ENCODE data around the gene SPG21. TPM values are rescaled to one million over a fixed set of nuclear protein-coding genes. Genes with fewer than 3 reads are reported as not detected.

Gene SPG21
- polyA plus RNA-seq, 1 donor (not counting 4 experiments of a cell fraction or from before 2014, with no cell fraction given), result 62.9 TPM

GRCh38 chr15:64987136-64987535, 2.6 kb downstream of the SPG21 start:
- DNase-seq (ENCODE audit: low read depth, low spot score) (no peak), FAIRE-seq (no peak)
- dilution Hi-C loops (cut with MboI; ENCODE audit: extremely low pct_ligation_motif_present, low sequenced_read_pairs), result no loop called here
- peaks cover 26% of the 10 kb centered on the region for H3K79me2 ChIP-seq (ENCODE audit: control insufficient read depth, insufficient read depth, low read length)
- peaks cover 17% of the 10 kb centered on the region for H3K4me1 ChIP-seq (ENCODE audit: control insufficient read depth, extremely low read depth, insufficient read depth, low read length)
- TF ChIP-seq EZH2 (IDR thresholded peaks at IDR 0.05; ENCODE audit: low read length) (no peak), CTCF (optimal IDR thresholded peaks at IDR 0.05 in 1 of 3, IDR thresholded peaks at IDR 0.05 in 1 of 3, conservative IDR thresholded peaks at IDR 0.05 in 1 of 3; ENCODE audit: extremely low read depth in 1 of 3, insufficient read depth in 2 of 3, low read length in 3 of 3) (no peak)
- H3K4me2 ChIP-seq (ENCODE audit: control insufficient read depth, extremely low read depth, insufficient read depth, low read depth, low read length), result no peak overlapping the region
- H4K20me1 ChIP-seq (ENCODE audit: control insufficient read depth, extremely low read depth, insufficient read depth, low read length), result no peaks in the 10 kb centered on the region
- no peak overlapping the region for H3K4me3 ChIP-seq (ENCODE audit: control insufficient read depth in 2 of 3, extremely low read depth in 1 of 3, insufficient read depth in 2 of 3, low read depth in 1 of 3, low read length in 3 of 3)
- no peaks in the 10 kb centered on the region for H3K9me1 ChIP-seq (ENCODE audit: control insufficient read depth, extremely low read depth, insufficient read depth, low read length)
- H3K27me3 ChIP-seq (ENCODE audit: control insufficient read depth, extremely low read depth, insufficient read depth, low read length), result no peaks in the 10 kb centered on the region
- peaks cover 0 to 3% of the 10 kb centered on the region in 2 experiments for H3K36me3 ChIP-seq (ENCODE audit: control insufficient read depth in 2 of 2, extremely low read depth in 1 of 2, insufficient read depth in 2 of 2, low read length in 2 of 2)
- H3K9ac ChIP-seq (ENCODE audit: control insufficient read depth, extremely low read depth, insufficient read depth, low read length), result no peak overlapping the region
- no peaks in the 10 kb centered on the region for H3K9me3 ChIP-seq (ENCODE audit: control insufficient read depth, low read depth, low read length)
- no peak overlapping the region for H3K27ac ChIP-seq (ENCODE audit: control insufficient read depth, insufficient read depth, low read length)
- H2AFZ ChIP-seq (ENCODE audit: control insufficient read depth, low read length), result no peak overlapping the region

- Histone ChIP-seq H3K9ac (ENCODE audit: control insufficient read depth, extremely low read depth, insufficient read depth, low read length) (no peak overlapping the region), H3K9me3 (ENCODE audit: control insufficient read depth, low read depth, low read length) (no peaks in the 10 kb centered on the region), H3K27ac (ENCODE audit: control insufficient read depth, insufficient read depth, low read length) (no peak overlapping the region), H2AFZ (ENCODE audit: control insufficient read depth, low read length) (no peak overlapping the region), H3K4me3 (ENCODE audit: control insufficient read depth in 2 of 3, extremely low read depth in 1 of 3, insufficient read depth in 2 of 3, low read depth in 1 of 3, low read length in 3 of 3) (no peak overlapping the region), H3K79me2 (ENCODE audit: control insufficient read depth, insufficient read depth, low read length) (peaks cover 26% of the 10 kb centered on the region), H3K27me3 (ENCODE audit: control insufficient read depth, extremely low read depth, insufficient read depth, low read length) (no peaks in the 10 kb centered on the region), H3K4me2 (ENCODE audit: control insufficient read depth, extremely low read depth, insufficient read depth, low read depth, low read length) (no peak overlapping the region), H3K4me1 (ENCODE audit: control insufficient read depth, extremely low read depth, insufficient read depth, low read length) (peaks cover 17% of the 10 kb centered on the region), H3K9me1 (ENCODE audit: control insufficient read depth, extremely low read depth, insufficient read depth, low read length) (no peaks in the 10 kb centered on the region), H4K20me1 (ENCODE audit: control insufficient read depth, extremely low read depth, insufficient read depth, low read length) (no peaks in the 10 kb centered on the region), H3K36me3 (ENCODE audit: control insufficient read depth in 2 of 2, extremely low read depth in 1 of 2, insufficient read depth in 2 of 2, low read length in 2 of 2) (peaks cover 3 to 5% of the 10 kb centered on the region in 2 experiments)
- DNase-seq (ENCODE audit: low read depth, low spot score) (no peak), FAIRE-seq (no peak)
- TF ChIP-seq EZH2 (IDR thresholded peaks at IDR 0.05; ENCODE audit: low read length) (no peak), CTCF (optimal IDR thresholded peaks at IDR 0.05 in 1 of 3, IDR thresholded peaks at IDR 0.05 in 1 of 3, conservative IDR thresholded peaks at IDR 0.05 in 1 of 3; ENCODE audit: extremely low read depth in 1 of 3, insufficient read depth in 2 of 3, low read length in 3 of 3) (no peak)
- dilution Hi-C loops (cut with MboI; ENCODE audit: extremely low pct_ligation_motif_present, low sequenced_read_pairs), result no loop called here
Observed at GRCh38 chr15:64985366-64986033, 4.2 kb downstream of the SPG21 start.
